H9 (cell line): Measurements from ENCODE around the gene SYNPO2L. TPM values are rescaled to one million over a fixed set of nuclear protein-coding genes. Genes with fewer than 3 reads are reported as not detected.

Source experiments
- DNase-seq: peaks from one replicate; pipeline ENCODE4 v3.0.0-alpha.2; 2017
- H2AFZ ChIP-seq: one replicate; pipeline ENCODE4 v1.6.1; 2013; ENCODE audit warnings: mild to moderate bottlenecking, low read length, control low read depth, moderate library complexity
- H2AK5ac ChIP-seq: 2 replicates; pipeline ENCODE4 v1.6.1; 2013; ENCODE audit warnings: low read length, control low read depth, mixed read lengths; ENCODE audit not compliant: insufficient read length
- H2BK120ac ChIP-seq: one replicate; pipeline ENCODE4 v1.6.1; 2013; ENCODE audit warnings: low read depth, mild to moderate bottlenecking, low read length, control low read depth, inconsistent platforms; ENCODE audit not compliant: poor library complexity, severe bottlenecking
- H2BK12ac ChIP-seq: 2 replicates; pipeline ENCODE4 v1.6.1; 2013; ENCODE audit warnings: low read length, control low read depth, mixed read lengths, low read depth; ENCODE audit not compliant: insufficient read length
- H2BK15ac ChIP-seq: 2 replicates; pipeline ENCODE4 v1.6.1; 2013; ENCODE audit warnings: low read depth, low read length, control low read depth
- H2BK20ac ChIP-seq: one replicate; pipeline ENCODE4 v1.6.1; 2013; ENCODE audit warnings: low read depth, mild to moderate bottlenecking, low read length, control low read depth, inconsistent platforms; ENCODE audit not compliant: poor library complexity, severe bottlenecking
- H2BK5ac ChIP-seq: 2 replicates; pipeline ENCODE4 v1.6.1; 2013; ENCODE audit warnings: low read length, control low read depth, mixed read lengths; ENCODE audit not compliant: insufficient read length
- H3K14ac ChIP-seq: 2 replicates; pipeline ENCODE4 v1.6.1; 2013; ENCODE audit warnings: low read length, control low read depth; ENCODE audit not compliant: insufficient read depth
- H3K18ac ChIP-seq: 2 replicates; pipeline ENCODE4 v1.6.1; 2013; ENCODE audit warnings: low read depth, mild to moderate bottlenecking, mixed read lengths, low read length, control low read depth; ENCODE audit not compliant: insufficient read length
- H3K23ac ChIP-seq: 2 replicates; pipeline ENCODE4 v1.6.1; 2013; ENCODE audit warnings: low read length, control low read depth, mixed read lengths, low read depth; ENCODE audit not compliant: insufficient read length
- H3K23me2 ChIP-seq: 2 replicates; pipeline ENCODE4 v1.6.1; 2013; ENCODE audit warnings: low read depth, mild to moderate bottlenecking, mixed read lengths, low read length, control low read depth; ENCODE audit not compliant: insufficient read length, poor library complexity, severe bottlenecking
- H3K27ac ChIP-seq: 2 replicates; pipeline ENCODE4 v1.5.1; 2013; ENCODE audit warnings: low read length, control low read depth, mixed read lengths, low read depth; ENCODE audit not compliant: insufficient read length
- H3K27me3 ChIP-seq: 2 replicates; pipeline ENCODE4 v1.6.1; 2013; ENCODE audit warnings: low read length, control low read depth, inconsistent platforms; ENCODE audit not compliant: insufficient read depth
- H3K4ac ChIP-seq: 2 replicates; pipeline ENCODE4 v1.6.1; 2013; ENCODE audit warnings: low read depth, mild to moderate bottlenecking, control low read depth, inconsistent platforms, low read length, moderate library complexity
- H3K4me1 ChIP-seq: 2 replicates; pipeline ENCODE4 v1.6.1; 2013; ENCODE audit warnings: low read length, control low read depth, inconsistent platforms; ENCODE audit not compliant: insufficient read depth
- H3K4me2 ChIP-seq: 2 replicates; pipeline ENCODE4 v1.6.1; 2013; ENCODE audit warnings: low read length, control low read depth, mixed read lengths; ENCODE audit not compliant: insufficient read length, insufficient read depth
- H3K56ac ChIP-seq: 2 replicates; pipeline ENCODE4 v1.6.1; 2013; ENCODE audit warnings: low read depth, mild to moderate bottlenecking, mixed read lengths, low read length, control low read depth; ENCODE audit not compliant: insufficient read length
- H3K79me1 ChIP-seq: 2 replicates; pipeline ENCODE4 v1.6.1; 2013; ENCODE audit warnings: low read depth, mild to moderate bottlenecking, moderate library complexity, low read length, control low read depth, inconsistent platforms; ENCODE audit not compliant: insufficient read depth, poor library complexity, severe bottlenecking
- H3K79me2 ChIP-seq: 2 replicates; pipeline ENCODE4 v1.6.1; 2013; ENCODE audit warnings: low read length, control low read depth, inconsistent platforms; ENCODE audit not compliant: insufficient read depth
- H3K9ac ChIP-seq: 2 replicates; pipeline ENCODE4 v1.6.1; 2013; ENCODE audit warnings: low read length, control low read depth, mixed read lengths; ENCODE audit not compliant: insufficient read length; ENCODE audit errors: extremely low read depth
- H3K9me3 ChIP-seq: one replicate; pipeline ENCODE4 v1.6.1; 2013; ENCODE audit warnings: low read depth, low read length, inconsistent platforms; ENCODE audit not compliant: control insufficient read depth
- H3T11ph ChIP-seq: one replicate; pipeline ENCODE4 v1.6.1; 2013; ENCODE audit warnings: mild to moderate bottlenecking, low read length, control low read depth, inconsistent platforms
- H4K20me1 ChIP-seq: one replicate; pipeline ENCODE4 v1.6.1; 2013; ENCODE audit not compliant: control insufficient read depth, insufficient read length, insufficient read depth
- H4K5ac ChIP-seq: 2 replicates; pipeline ENCODE4 v1.6.1; 2013; ENCODE audit warnings: low read depth, mild to moderate bottlenecking, mixed read lengths, low read length, control low read depth; ENCODE audit not compliant: insufficient read length
- H4K8ac ChIP-seq: replicated peaks from 2 replicates; pipeline ENCODE4 v1.6.1; 2013; ENCODE audit warnings: low read length, control low read depth, mixed read lengths, low read depth; ENCODE audit not compliant: insufficient read length
- H4K91ac ChIP-seq: 2 replicates; pipeline ENCODE4 v1.6.1; 2013; ENCODE audit warnings: low read depth, mild to moderate bottlenecking, moderate library complexity, mixed read lengths, low read length, control low read depth; ENCODE audit not compliant: insufficient read length
- H3K27ac Mint-ChIP-seq, 3 experiments: 2 replicates in 2 of 3; 3 replicates in 1 of 3; pipeline ENCODE4 v1.8.0; 2020 to 2021; ENCODE audit warnings: mixed read lengths in 3 of 3, mild to moderate bottlenecking in 1 of 3, moderate library complexity in 1 of 3
- H3K27me3 Mint-ChIP-seq: 2 replicates; pipeline ENCODE4 v1.8.0; 2021; ENCODE audit warnings: low read depth, mild to moderate bottlenecking, moderate library complexity, mixed read lengths
- H3K36me3 Mint-ChIP-seq, 3 experiments: 2 replicates in 2 of 3; 3 replicates in 1 of 3; pipeline ENCODE4 v1.8.0; 2020 to 2021; ENCODE audit warnings: low read depth in 3 of 3, mixed read lengths in 3 of 3; ENCODE audit not compliant: insufficient read depth in 1 of 3
- H3K4me1 Mint-ChIP-seq, 2 experiments: 2 replicates each; pipeline ENCODE4 v1.8.0; 2020; ENCODE audit warnings: mixed read lengths in 2 of 2
- H3K4me3 Mint-ChIP-seq, 2 experiments: 2 replicates in 1 of 2; 3 replicates in 1 of 2; pipeline ENCODE4 v1.8.0; 2020 to 2021; ENCODE audit warnings: mild to moderate bottlenecking in 2 of 2, mixed read lengths in 2 of 2, moderate library complexity in 1 of 2
- H3K9me3 Mint-ChIP-seq, 2 experiments: 2 replicates in 1 of 2; 3 replicates in 1 of 2; pipeline ENCODE4 v1.8.0; 2020; ENCODE audit warnings: mild to moderate bottlenecking in 2 of 2, mixed read lengths in 2 of 2, moderate library complexity in 1 of 2
- WGBS: extraction: QIAGEN DNeasy Blood & Tissue Kit; methylation state at CpG from one replicate; pipeline ENCODE4 v1.1.7; 2013; ENCODE audit warnings: missing lambda C conversion rate, low lambda C conversion rate, mixed read lengths; ENCODE audit not compliant: insufficient read length; ENCODE audit errors: extremely low coverage; 5-methylcytosine and 5-hydroxymethylcytosine counted together
- total RNA-seq: library from RNA; stranded (reverse); gene quantifications from 2 replicates; pipeline ENCODE4 v1.2.1, GENCODE V29; 2021
- TF ChIP-seq, protein P1 (sequence below): fragments of 200-600 bp; sonication (generic); conservative IDR thresholded peaks from 3 replicates; pipeline ENCODE4 v1.8.0; 2021; ENCODE audit warnings: antibody characterized with exemption, mild to moderate bottlenecking

SYNPO2L gene
- total RNA-seq, 1 experiment from 2014 or later, result 0.11 TPM

DNA sequence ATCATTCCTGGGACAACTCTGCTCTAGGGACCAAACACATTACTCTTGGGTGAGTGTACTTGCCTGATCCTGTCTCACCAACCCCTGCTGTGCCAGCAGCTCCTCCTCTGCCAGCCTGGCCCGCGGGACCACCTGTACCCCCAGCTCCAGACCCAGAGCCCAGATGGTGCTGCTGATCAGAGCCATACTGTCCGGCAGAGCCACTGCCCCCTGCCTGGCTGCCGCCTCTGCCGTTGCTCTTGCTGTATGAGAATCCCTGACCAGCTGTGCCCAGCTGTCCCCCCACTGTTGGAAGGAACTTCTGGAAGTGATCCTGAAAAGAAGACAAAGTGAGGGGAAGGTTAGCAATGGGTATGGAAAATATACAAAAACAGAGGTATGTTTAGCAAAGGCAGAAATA lies 21.4 kb downstream of the SYNPO2L start:
- WGBS, result no CpG with 5 or more reads among the region's 5 CpGs
- no peak overlapping the region for H2BK120ac ChIP-seq
- no peaks in the 10 kb centered on the region for H3K27me3 Mint-ChIP-seq
- H3K14ac ChIP-seq, result no peak overlapping the region
- H3K27ac Mint-ChIP-seq, result peak overlapping the region in 1 of 3 experiments; percentile 52; a peak in 2 of 7 replicates
- no peaks in the 10 kb centered on the region for H3K79me1 ChIP-seq
- no peak overlapping the region for H3K4me3 Mint-ChIP-seq
- H2AFZ ChIP-seq, result no peak overlapping the region
- TF ChIP-seq, protein P1, sequence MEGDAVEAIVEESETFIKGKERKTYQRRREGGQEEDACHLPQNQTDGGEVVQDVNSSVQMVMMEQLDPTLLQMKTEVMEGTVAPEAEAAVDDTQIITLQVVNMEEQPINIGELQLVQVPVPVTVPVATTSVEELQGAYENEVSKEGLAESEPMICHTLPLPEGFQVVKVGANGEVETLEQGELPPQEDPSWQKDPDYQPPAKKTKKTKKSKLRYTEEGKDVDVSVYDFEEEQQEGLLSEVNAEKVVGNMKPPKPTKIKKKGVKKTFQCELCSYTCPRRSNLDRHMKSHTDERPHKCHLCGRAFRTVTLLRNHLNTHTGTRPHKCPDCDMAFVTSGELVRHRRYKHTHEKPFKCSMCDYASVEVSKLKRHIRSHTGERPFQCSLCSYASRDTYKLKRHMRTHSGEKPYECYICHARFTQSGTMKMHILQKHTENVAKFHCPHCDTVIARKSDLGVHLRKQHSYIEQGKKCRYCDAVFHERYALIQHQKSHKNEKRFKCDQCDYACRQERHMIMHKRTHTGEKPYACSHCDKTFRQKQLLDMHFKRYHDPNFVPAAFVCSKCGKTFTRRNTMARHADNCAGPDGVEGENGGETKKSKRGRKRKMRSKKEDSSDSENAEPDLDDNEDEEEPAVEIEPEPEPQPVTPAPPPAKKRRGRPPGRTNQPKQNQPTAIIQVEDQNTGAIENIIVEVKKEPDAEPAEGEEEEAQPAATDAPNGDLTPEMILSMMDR, result no peak
- no peaks in the 10 kb centered on the region for H3K36me3 Mint-ChIP-seq
- no peaks in the 10 kb centered on the region for H3K23me2 ChIP-seq
- no peak overlapping the region for H3K56ac ChIP-seq
- H2AK5ac ChIP-seq, result no peak overlapping the region
- no peak overlapping the region for H3K4me2 ChIP-seq
- H3K79me2 ChIP-seq, result no peaks in the 10 kb centered on the region
- DNase-seq, result no peak
- H3K4me1 ChIP-seq, result no peaks in the 10 kb centered on the region
- no peak overlapping the region for H4K91ac ChIP-seq
- H3K4me1 Mint-ChIP-seq, result peaks cover 4 to 10% of the 10 kb centered on the region in 2 experiments; a peak in 3 of 4 replicates
- no peak overlapping the region for H3K18ac ChIP-seq
- no peak overlapping the region for H3K4ac ChIP-seq
- H3K27ac ChIP-seq, result no peak overlapping the region
- H2BK5ac ChIP-seq, result no peak overlapping the region
- no peak overlapping the region for H3K9ac ChIP-seq
- H2BK15ac ChIP-seq, result no peak overlapping the region
- no peak overlapping the region for H3K23ac ChIP-seq
- H3K27me3 ChIP-seq, result no peaks in the 10 kb centered on the region; the same call in 1 of the 2 replicates
- H4K5ac ChIP-seq, result no peak overlapping the region
- no peak overlapping the region for H2BK12ac ChIP-seq
- H4K8ac ChIP-seq, result no peak overlapping the region
- H3K9me3 ChIP-seq, result no peaks in the 10 kb centered on the region
- H3T11ph ChIP-seq, result no peak overlapping the region
- no peak overlapping the region for H2BK20ac ChIP-seq
- H3K9me3 Mint-ChIP-seq, result no peaks in the 10 kb centered on the region
- no peaks in the 10 kb centered on the region for H4K20me1 ChIP-seq
